GM18517 (cell line): Measurements from ENCODE around the gene DCUN1D3.
"Not testable (repeated sequence)": the region's sequence is repeated elsewhere in the genome, so short reads cannot be mapped to it uniquely, and the experiment has no call there.

Experiments
- ATAC-seq: cut with Tn5 transposase; IDR thresholded peaks from one replicate; pipeline ENCODE4 v1.9.1; 2021; ENCODE audit warnings: mild to moderate bottlenecking, moderate library complexity; ENCODE audit not compliant: unreplicated experiment

The DCUN1D3 gene

GRCh38 chr16:20900299-20901067 is at the start of gene DCUN1D3, which contains the start of gene LYRM1:
TSS of gene DCUN1D3 (minus strand) at chr16:20900358. CDS start at chr16:20862538, 37,820 bp downstream.
TSS of gene LYRM1 (plus strand) at chr16:20900771. CDS start at chr16:20915556, 14,785 bp downstream.
- ATAC-seq = peak; percentile 69

GRCh38 chr16:20949660-20950059 is 49.5 kb upstream of the DCUN1D3 start:
- ATAC-seq = no peak

- ATAC-seq = no peak
Observed at GRCh38 chr16:20948444-20948843, 48.3 kb upstream of the DCUN1D3 start.

- no peak for ATAC-seq
Observed at GRCh38 chr16:20946015-20946629, 46.0 kb upstream of the DCUN1D3 start.

- ATAC-seq = not testable (repeated sequence)
Observed at GRCh38 chr16:20945575-20945875, 45.4 kb upstream of the DCUN1D3 start.

GRCh38 chr16:20944861-20945574 is 44.9 kb upstream of the DCUN1D3 start:
- ATAC-seq = no peak

- ATAC-seq = no peak
Observed at GRCh38 chr16:20942256-20942655, 42.1 kb upstream of the DCUN1D3 start.

- no peak for ATAC-seq
Observed at GRCh38 chr16:20941636-20941926, 41.4 kb upstream of the DCUN1D3 start.

- ATAC-seq = no peak
Observed at GRCh38 chr16:20940871-20941635, 40.9 kb upstream of the DCUN1D3 start.

GRCh38 chr16:20939611-20940010 is 39.5 kb upstream of the DCUN1D3 start:
- ATAC-seq = no peak

- ATAC-seq = no peak
Observed at GRCh38 chr16:20938426-20938825, 38.3 kb upstream of the DCUN1D3 start.

- no peak for ATAC-seq
Observed at GRCh38 chr16:20937736-20938135, 37.6 kb upstream of the DCUN1D3 start.

- no peak for ATAC-seq
Observed at GRCh38 chr16:20933589-20933988, 33.4 kb upstream of the DCUN1D3 start.

GRCh38 chr16:20931066-20931600 is 31.0 kb upstream of the DCUN1D3 start:
- ATAC-seq = no peak

- no peak for ATAC-seq
Observed at GRCh38 chr16:20930365-20930690, 30.2 kb upstream of the DCUN1D3 start.

GRCh38 chr16:20929676-20930364 is 29.7 kb upstream of the DCUN1D3 start:
- not testable (repeated sequence) for ATAC-seq

- no peak for ATAC-seq
Observed at GRCh38 chr16:20928774-20929411, 28.7 kb upstream of the DCUN1D3 start.

- no peak for ATAC-seq
Observed at GRCh38 chr16:20925751-20926150, 25.6 kb upstream of the DCUN1D3 start.

GRCh38 chr16:20923876-20924275 is 23.7 kb upstream of the DCUN1D3 start:
- no peak for ATAC-seq

- ATAC-seq = no peak
Observed at GRCh38 chr16:20920799-20921198, 20.6 kb upstream of the DCUN1D3 start.
